GM12878 (cell line): Measurements from ENCODE around the gene ABCB9. TPM values are rescaled to one million over a fixed set of nuclear protein-coding genes. Genes with fewer than 3 reads are reported as not detected.

Experiments
- ATAC-seq: fragments of 200-7000 bp; cut with Tn5 transposase; 3 replicates; pipeline ENCODE4 v1.9.1; 2020; ENCODE audit warnings: mild to moderate bottlenecking, moderate library complexity
- BruUV-seq: library from RNA; stranded (reverse); fragments of 400-500 nt; replicated peaks from 2 replicates; lab custom pipeline; 2021; lab: Mats Ljungman, UMichigan
- CTCF ChIA-PET: fragments of 300-600 bp; sonication (Branson Sonifier 250); formaldehyde crosslinking; extraction: SDS; loops from one replicate; lab custom pipeline; 2021; ENCODE audit warnings: inconsistent platforms; lab: Yijun Ruan, JAX
- POLR2A ChIA-PET: fragments of 350-600 bp; formaldehyde crosslinking; extraction: SDS; loops from one replicate; lab custom pipeline; 2021; ENCODE audit warnings: inconsistent platforms; lab: Charles Lee
- RAD21 ChIA-PET: fragments of 300-600 bp; sonication (Branson Sonifier 250); formaldehyde crosslinking; loops from one replicate; lab custom pipeline; 2023; ENCODE audit warnings: antibody characterized with exemption; ENCODE audit not compliant: unreplicated experiment; lab: Charles Lee
- SMC1A ChIA-PET: fragments of 300-600 bp; sonication (Branson Sonifier 250); formaldehyde crosslinking; loops from one replicate; lab custom pipeline; 2023; ENCODE audit not compliant: unreplicated experiment, uncharacterized antibody; lab: Charles Lee
- DNase-seq: peaks from one replicate; pipeline ENCODE4 v3.0.0-alpha.2; 2011; ENCODE audit warnings: low read depth, low spot score
- FAIRE-seq: peaks from 3 replicates; lab custom pipeline; 2011; peaks lifted over from hg19 to GRCh38; lab: Jason Lieb, UNC
- H2AFZ ChIP-seq: 2 replicates; pipeline ENCODE4 v1.6.0; 2011; ENCODE audit warnings: low read depth, low read length, control low read depth; ENCODE audit not compliant: control insufficient read depth
- H3K27ac ChIP-seq: 2 replicates; pipeline ENCODE4 v1.5.1; 2011; ENCODE audit warnings: control low read depth; ENCODE audit not compliant: control insufficient read depth, insufficient read depth
- H3K27me3 ChIP-seq, 2 experiments: replicated peaks in 1 of 2; 2 replicates each; pipeline versions ENCODE4 v1.6.0 to v1.6.1; 2011; ENCODE audit warnings: low read length in 1 of 2; ENCODE audit not compliant: control insufficient read depth in 2 of 2, insufficient read depth in 2 of 2
- H3K36me3 ChIP-seq, 2 experiments: 2 replicates each; pipeline ENCODE4 v1.5.1; 2011; ENCODE audit warnings: low read length in 1 of 2; ENCODE audit not compliant: control insufficient read depth in 2 of 2, insufficient read depth in 2 of 2
- H3K4me1 ChIP-seq: 2 replicates; pipeline ENCODE4 v1.6.1; 2011; ENCODE audit warnings: mild to moderate bottlenecking, low read length, moderate library complexity, mixed read lengths; ENCODE audit not compliant: control insufficient read depth, insufficient read depth
- H3K4me2 ChIP-seq: 2 replicates; pipeline ENCODE4 v1.6.0; 2011; ENCODE audit warnings: control low read depth; ENCODE audit not compliant: control insufficient read depth, insufficient read depth
- H3K4me3 ChIP-seq: fragments of 200-600 bp; sonication (generic); 2 replicates; pipeline ENCODE4 v1.5.1; 2016
- H3K79me2 ChIP-seq: 2 replicates; pipeline ENCODE4 v1.6.0; 2011; ENCODE audit warnings: low read length; ENCODE audit not compliant: control insufficient read depth, insufficient read depth
- H3K9ac ChIP-seq: 2 replicates; pipeline ENCODE4 v1.8.0; 2011; ENCODE audit warnings: low read length, control low read depth, mixed read lengths; ENCODE audit not compliant: control insufficient read depth, insufficient read depth
- H3K9me3 ChIP-seq: replicated peaks from 3 replicates; pipeline ENCODE4 v1.5.1; 2011; ENCODE audit warnings: mild to moderate bottlenecking, low read length; ENCODE audit not compliant: control insufficient read depth, insufficient read depth
- H4K20me1 ChIP-seq: 2 replicates; pipeline ENCODE4 v1.6.0; 2011; ENCODE audit not compliant: control insufficient read depth, insufficient read depth
- NBN ChIP-seq: fragments of 450-650 bp; IDR thresholded peaks from 2 replicates; pipeline ENCODE4 v1.6.1; 2016
- REST ChIP-seq: IDR thresholded peaks from 2 replicates; pipeline ENCODE4 v1.6.1; 2012; ENCODE audit warnings: mild to moderate bottlenecking, low read depth, low read length
- SPI1 ChIP-seq: IDR thresholded peaks from 2 replicates; pipeline ENCODE4 v1.6.1; 2011; ENCODE audit warnings: low read depth, mild to moderate bottlenecking, low read length, moderate library complexity, borderline replicate concordance; ENCODE audit not compliant: insufficient read depth
- WGBS: methylation state at CpG from one replicate; pipeline ENCODE4 v1.1.6; 2016; ENCODE audit warnings: low lambda C conversion rate; ENCODE audit not compliant: insufficient replicate concordance, insufficient coverage; ENCODE audit errors: missing lambda C conversion rate; 5-methylcytosine and 5-hydroxymethylcytosine counted together
- in situ Hi-C: fragments of 300-500 bp; cut with MboI; formaldehyde crosslinking; loops from 9 replicates; pipeline ENCODE4 v1.14.3; 2018; ENCODE audit warnings: mixed read lengths
- intact Hi-C: fragments of 100-400 bp; cut with micrococcal nuclease; formaldehyde crosslinking; loops from one replicate; pipeline ENCODE4 v1.14.2; 2022; ENCODE audit not compliant: unreplicated experiment
- polyA plus RNA-seq, 11 experiments: library from polyadenylated mRNA; depleted of rRNA in 4 of 11; unstranded in 6 of 11; stranded (reverse) in 5 of 11; fragments of >200 nt; fragmentation: Nextera tagmentation in 4 of 11; fragmentation: Illumina TruSeq in 1 of 11; extraction: Ambion mirVana in 4 of 11; extraction: Trizol in 1 of 11; gene quantifications; 1 replicate in 1 of 11; 2 replicates in 10 of 11; pipeline versions ENCODE4 v1.2.1 to v1.2.3, GENCODE V29; 2011 to 2016; ENCODE audit warnings: inconsistent platforms in 2 of 11, missing spikeins in 2 of 11, low read depth in 1 of 11
- total RNA-seq, 4 experiments: library from RNA; depleted of rRNA in 3 of 4; stranded (reverse); fragments of >200 nt in 3 of 4; fragmentation: Illumina TruSeq in 1 of 4; extraction: Trizol in 1 of 4; gene quantifications; 2 replicates each; pipeline versions ENCODE4 v1.2.1 to v1.2.3, GENCODE V29; 2013 to 2021

Gene ABCB9
- total and polyA plus RNA-seq, 10 of the 15 experiments (the other 5 are each of a cell fraction or from before 2014, with no cell fraction given), result 0.37 to 4.9 (median 3.1) TPM

DNA sequence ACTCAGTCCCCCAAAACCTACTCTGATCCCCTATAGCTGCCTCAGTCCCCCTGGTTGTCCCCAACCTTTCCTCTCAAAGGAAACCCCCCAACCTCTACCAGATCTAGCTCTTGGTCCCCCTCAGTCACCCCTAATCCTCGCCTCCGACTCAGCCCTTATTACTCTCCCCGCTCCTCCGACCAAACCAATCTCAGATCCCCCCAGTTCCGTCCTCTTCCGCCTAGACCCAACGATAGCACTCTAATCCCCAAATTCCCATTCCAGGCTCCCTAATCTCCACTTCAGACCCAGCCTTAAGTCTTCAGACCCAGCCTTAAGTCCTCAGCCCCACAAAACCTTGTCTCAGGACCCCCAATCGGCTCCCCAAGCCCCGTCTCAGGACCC, 71.0 kb downstream of the ABCB9 start:
- H3K9ac ChIP-seq, result peak overlapping the region; percentile 72
- H4K20me1 ChIP-seq, result no peaks in the 10 kb centered on the region; the same call in 1 of the 2 replicates
- BruUV-seq, result no TSS peak
- ChIA-PET SMC1A (interaction anchor here (1.7 to 3.0 kb wide), 4 partner anchors 9 to 34 kb away, joined by 7 to 31 read pairs (median 8); no protein-coding TSS in a partner anchor), CTCF (interaction anchor here (0.6 to 12.3 kb wide), 5 partner anchors 15 to 105 kb away, joined by 3 to 107 read pairs (median 18); no protein-coding TSS in a partner anchor), RAD21 (interaction anchor here (1.0 to 3.0 kb wide), 6 partner anchors 9 to 342 kb away, joined by 3 to 18 read pairs (median 5); no protein-coding TSS in a partner anchor)
- FAIRE-seq (no peak), DNase-seq (no peak)
- H3K27me3 ChIP-seq, result no peaks in the 10 kb centered on the region
- no peaks in the 10 kb centered on the region for H3K36me3 ChIP-seq
- peak overlapping the region; percentile 69 for H3K4me3 ChIP-seq
- in situ Hi-C loops (no loop called here), intact Hi-C loops (no loop called here)
- no peaks in the 10 kb centered on the region; the same call in 2 of the 3 replicates for H3K9me3 ChIP-seq
- H3K4me1 ChIP-seq, result peaks cover 37% of the 10 kb centered on the region
- H3K4me2 ChIP-seq, result peak overlapping the region; percentile 81
- H3K27ac ChIP-seq, result peak overlapping the region; percentile 34
- H2AFZ ChIP-seq, result no peak overlapping the region
- TF ChIP-seq REST, result no peak
- peak; percentile 15; the same call in 1 of the 2 replicates for TF ChIP-seq SPI1
- TF ChIP-seq NBN, result 0 out of 2 replicates have a peak, but pooled peaks have one; percentile 22
- TF ChIP-seq, all 136 proteins: peak for 2
- ATAC-seq, result peak; percentile 6; the same call in 2 of the 3 replicates
- POLR2A ChIA-PET, result interaction anchor here (0.5 to 3.8 kb wide), 4 partner anchors 11 to 35 kb away, joined by 3 to 15 read pairs (median 4); no protein-coding TSS in a partner anchor
- 44% methylated on average over 9 of the region's 9 CpGs for WGBS
- peaks cover 44% of the 10 kb centered on the region for H3K79me2 ChIP-seq
